ENCODE results near the gene AFMID.

Gene AFMID

DNA sequence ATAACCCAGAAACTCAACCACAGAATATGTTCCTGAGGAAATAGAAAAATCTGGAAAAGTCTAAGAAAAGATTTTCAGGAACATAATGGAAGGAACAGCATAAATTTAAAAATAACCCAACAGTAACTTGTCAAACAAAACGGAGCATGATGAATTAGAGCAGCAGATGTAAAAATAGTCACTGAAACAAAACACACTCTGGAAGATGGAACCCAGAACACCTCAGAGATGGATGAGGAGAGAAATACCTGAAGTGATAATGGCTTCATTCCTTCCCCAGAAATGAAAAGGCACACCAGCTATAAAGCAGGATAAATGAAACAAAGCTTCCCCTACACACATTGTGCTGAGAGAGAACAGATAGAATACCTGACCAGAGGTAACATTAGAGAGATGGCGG, 6.7 kb upstream of the AFMID start:
- no peak for DNase-seq

DNA sequence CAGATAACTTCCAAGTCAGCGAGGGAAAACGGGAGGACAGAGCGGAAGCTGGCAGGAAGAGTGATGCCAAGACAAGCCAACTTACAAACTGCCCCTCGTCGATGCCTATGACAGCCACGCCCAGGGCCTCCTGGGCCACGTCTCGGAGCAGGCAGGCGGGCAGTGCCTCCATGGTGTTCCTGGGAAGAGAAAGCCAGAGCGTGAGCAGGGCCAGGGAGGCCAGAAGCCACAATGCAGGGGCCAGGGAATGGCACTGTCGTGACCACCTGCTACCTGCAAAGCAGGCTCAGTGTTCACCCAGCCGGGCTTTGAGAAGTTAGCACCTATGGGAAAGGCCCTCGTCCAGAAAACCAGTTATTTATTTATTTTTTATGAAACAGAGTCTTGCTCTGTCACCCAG, 4.7 kb upstream of the AFMID start:
- no peak for DNase-seq

DNA sequence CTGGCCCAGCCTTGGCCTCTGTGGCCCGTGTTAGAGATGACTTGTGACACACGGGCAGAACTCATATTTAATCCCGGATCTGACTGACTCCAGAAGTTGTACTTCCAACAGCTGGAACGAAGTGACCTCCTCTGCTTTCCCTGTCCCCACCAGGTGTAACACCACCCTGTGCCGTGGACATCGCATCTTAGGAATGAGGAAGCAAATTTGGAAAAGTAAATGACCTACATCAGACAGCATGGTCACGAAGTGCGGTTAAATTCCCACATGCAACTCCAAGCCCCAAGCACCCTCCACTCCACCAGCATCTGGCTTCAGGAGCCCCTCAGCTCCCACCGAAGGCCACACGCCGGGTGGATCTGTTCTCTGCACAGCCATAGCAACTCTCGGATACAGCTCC, 3.2 kb upstream of the AFMID start:
- DNase-seq: no peak

DNA sequence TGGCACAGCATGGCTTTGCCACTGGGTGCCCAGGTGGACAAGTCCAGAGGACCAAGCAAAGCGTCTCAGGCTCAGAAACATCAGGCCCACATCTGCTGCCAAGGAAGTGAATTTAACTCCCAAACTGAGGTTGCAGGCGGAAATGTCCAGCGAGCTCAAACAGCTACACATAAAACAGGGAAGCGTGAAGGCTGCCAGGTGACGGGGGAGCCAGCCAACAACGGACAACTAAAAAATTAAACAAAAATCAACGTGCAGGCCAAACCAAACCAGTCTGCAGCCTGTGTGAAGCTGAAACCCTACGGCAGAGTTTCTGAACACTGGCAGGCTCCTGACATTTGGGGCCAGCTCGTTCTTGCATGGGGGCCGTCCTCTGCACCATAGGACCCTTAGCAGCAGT, 2.8 kb upstream of the AFMID start:
- no peak for DNase-seq

DNA sequence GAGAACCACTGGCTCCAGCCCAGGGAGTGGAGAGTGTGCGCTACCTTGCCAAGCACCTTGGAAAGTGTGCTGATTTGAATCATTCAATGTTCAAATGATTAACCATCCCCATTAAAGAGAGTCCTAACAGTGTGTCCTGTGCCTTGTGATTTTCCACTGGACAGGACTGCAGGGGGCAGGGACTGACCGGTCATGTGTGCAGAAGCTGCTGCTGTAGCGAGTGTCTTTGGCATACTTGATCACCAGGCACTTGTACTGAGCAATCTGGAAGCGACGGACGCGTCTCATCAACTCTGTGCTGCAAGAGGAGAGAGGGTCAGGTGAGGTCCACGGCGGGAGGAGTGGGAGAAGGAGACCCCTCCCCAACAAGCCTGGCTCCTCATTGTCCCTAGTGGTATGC, 2.3 kb upstream of the AFMID start:
- no peak for DNase-seq

DNA sequence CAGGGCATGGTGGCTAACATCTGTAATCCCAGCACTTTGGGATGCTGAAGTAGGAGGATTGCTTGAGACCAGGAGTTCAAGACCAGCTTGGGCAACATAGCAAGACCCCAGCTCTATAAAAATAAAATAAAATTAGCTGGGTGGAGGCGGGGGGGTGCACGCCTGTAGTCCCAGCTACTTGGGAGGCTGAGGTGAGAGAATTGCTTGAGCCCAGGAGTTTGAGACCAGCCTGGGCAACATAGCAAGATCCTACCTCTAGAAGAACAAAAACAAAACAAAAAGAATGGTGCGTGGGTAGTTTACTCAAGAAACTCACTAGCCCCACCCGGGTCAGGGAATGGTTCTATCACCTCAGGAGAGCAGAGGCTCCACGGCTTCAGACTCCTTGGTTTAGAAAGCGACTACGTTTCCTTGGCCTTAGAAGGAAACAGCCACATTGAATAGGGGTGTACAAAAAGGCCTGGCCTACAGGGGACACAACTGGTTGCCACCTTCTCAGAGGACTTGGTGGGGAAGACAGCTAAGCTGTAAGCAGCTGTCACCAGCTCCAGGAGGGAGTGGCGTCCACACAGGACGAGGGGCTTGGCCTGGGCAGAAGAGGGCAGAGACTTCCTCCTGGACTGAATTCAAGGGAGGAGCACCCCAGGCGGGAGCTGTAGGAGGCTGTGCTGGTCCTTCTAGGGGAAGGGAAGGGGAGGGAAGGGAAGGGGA, 1.0 kb upstream of the AFMID start:
- no peak for DNase-seq

DNA sequence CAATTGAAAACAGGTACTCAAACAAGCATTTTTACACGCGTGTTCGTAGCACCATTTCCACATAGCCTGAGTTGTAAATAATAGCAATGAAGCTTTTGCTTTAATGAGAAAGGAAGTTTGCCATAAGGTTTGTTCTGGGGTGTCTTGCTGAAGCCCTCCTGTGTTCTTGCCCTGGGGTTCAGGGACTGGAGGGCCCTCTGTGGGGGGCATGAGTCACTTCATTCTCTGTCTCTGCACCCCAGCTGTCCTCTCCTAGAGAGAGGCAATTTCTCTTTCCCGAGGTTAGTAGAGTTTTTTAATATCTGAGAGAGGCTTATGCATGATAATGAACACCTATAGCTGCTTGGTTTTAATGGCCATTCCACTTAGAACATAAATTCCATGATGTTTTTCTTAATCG, 9.6 kb downstream of the AFMID start:
- DNase-seq: no peak

DNA sequence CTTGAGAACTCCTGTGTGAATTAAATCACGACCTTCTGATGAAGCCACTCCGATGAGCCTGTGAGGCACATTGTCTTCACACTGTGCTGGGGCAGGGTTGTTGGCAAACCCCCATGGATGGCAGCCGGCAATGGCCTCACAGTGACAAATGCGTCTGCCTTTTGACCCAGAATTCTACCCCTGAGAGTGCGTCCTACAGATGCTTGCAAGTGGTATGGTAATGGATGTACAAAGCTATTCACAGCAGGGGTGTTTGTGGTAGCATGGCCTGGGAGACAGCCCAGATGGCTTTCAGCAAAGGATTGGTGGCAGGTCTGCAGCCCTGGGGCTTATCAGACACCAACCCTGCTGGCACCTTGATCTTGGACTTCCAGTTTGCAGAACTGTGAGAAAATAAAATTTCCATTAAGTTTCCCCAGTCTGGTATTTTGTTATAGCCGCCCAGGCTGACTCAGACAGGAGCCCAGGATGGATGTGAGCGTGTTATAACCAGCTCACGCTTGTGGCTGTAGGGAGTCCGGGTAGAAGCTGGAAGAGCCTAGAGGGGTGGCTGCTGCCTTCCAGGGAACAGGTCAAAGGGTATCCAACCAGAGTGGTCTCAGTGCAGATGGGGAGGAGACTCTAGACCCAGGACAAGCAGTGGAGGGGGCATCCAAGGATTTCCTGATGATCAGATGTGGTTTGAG, 10.1 kb downstream of the AFMID start:
- DNase-seq: no peak

DNA sequence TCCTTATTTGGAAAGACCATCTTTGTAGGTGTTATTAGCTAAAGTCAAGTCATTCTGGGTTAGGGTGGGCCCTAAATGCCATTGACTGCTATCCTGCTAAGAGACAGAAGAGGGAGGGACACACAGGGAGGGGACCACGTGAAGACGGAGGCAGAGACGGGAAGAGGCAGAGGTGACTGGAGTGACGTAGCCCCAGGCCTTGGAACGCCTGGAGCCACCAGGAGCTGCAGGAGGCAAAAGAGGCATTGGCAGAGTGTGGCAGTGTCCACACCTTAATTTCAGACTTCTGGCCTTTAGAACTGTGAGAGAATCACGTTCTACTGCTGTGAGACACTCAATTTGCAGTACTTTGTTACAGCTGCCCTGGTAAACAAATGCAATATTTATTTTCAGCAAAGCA, 13.3 kb downstream of the AFMID start:
- no peak for DNase-seq

DNA sequence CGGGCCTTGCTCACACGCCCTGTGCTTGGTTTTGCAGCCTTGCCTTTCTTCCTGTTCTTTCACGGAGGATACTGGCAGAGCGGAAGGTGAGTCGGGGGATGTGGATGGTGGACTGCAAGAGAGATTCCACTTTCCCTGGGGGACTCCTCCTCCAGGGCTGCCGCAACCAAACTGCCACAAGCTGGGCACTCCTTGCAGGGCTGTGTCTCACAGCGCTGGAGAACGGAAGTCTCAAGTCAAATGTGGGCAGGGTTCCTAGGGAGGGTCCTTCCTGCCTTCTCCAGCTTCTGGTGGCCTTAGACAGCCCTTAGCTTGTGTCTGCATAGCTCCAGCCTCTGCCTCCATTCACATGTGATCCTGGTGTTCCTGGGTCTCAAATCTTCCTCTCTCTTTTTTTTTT, 15.5 kb downstream of the AFMID start:
- DNase-seq: no peak

DNA sequence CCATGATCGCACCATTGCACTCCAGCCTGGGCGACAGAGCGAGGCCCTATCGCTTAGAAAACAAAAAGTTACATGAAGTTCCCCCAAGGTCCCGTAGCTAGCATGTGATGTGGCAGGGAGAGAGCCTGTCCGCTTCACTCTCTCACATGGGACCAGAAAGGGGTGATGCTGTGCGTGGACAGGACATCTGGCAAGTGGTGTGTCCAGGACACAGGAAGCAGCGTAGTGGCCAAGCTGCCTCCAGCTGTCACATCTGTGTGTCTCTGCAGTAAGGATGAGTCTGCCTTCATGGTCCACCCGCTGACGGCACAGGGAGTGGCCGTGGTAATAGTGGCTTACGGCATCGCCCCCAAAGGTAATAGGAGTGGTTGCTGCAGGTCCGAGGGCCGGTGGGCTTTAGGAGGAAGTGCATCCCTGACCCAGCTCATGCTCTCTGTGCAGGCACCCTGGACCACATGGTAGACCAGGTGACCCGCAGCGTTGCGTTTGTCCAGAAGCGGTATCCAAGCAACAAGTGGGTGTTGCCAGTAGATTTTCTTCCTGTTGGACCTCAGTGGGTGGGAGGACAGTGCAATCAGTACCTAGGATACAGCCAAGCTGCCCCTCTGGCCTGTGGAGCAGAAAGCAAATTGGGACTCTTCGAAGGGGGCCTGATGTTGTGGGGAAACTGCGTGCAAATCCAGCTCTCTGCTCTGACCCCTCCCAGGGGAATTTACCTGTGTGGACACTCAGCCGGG, 17.4 kb downstream of the AFMID start:
- no peak for DNase-seq

DNA sequence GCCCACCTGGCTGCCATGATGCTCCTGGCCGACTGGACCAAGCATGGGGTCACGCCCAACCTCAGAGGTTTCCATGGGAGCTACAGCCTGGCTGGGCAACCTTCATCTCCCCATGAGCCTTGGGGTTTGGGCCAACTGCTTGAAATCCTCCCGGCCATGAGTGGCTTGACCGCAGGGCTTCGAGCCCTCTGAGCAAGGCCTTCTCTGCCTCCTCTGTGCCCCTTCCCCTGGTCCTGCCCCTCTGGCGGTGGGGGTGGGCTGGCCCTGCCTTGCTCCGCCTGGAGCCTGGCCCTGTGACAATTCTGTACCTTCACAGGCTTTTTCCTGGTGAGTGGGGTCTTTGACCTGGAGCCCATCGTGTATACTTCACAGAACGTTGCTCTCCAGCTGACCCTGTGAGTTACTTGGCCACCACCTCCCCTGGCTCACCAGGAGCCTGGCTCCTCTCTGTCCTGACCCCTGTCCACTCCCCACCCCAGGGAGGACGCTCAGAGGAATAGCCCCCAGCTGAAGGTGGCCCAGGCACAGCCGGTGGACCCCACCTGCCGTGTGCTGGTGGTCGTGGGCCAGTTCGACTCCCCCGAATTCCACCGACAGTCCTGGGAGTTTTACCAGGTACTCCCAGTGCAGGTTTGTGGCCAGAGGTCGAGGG, 18.1 kb downstream of the AFMID start:
- DNase-seq: no peak

DNA sequence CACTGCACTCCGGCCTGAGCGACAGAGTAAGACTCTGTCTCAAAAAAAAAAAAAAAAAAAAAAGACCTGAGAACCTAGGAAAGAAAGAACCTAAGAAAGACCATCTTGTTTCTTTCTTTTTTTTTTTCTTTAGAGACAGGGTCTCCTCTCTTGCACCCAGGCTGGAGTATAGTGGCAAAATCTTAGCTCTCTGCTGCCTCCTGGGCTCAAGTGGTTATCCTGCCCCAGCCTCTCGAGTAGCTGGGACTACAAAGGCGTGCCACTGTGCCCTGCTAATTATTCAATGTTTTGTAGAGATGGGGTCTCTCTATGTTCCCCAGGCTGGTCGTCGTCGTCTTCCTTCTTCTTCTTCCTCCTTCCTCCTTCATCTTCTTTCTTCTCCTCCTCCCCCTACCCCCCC, 19.1 kb downstream of the AFMID start:
- DNase-seq: no peak

DNA sequence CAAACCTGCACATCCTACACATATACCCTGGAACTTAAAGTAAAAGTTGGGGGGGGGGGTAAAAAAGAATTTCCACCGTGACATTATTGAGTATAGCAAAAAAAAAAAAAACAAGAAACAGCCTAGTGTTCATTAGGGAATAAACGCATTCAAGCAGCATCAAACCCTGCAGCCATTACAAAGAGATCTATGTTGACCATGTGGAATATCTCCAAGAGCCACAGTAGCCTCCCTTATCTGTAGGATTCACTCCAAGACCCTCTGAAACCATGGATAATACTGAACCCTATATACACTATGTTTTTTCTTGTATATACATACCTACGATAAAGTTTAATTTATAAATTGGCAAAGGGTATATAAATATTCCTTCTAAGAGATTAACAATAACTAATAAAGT, 21.3 kb downstream of the AFMID start:
- DNase-seq: no peak

DNA sequence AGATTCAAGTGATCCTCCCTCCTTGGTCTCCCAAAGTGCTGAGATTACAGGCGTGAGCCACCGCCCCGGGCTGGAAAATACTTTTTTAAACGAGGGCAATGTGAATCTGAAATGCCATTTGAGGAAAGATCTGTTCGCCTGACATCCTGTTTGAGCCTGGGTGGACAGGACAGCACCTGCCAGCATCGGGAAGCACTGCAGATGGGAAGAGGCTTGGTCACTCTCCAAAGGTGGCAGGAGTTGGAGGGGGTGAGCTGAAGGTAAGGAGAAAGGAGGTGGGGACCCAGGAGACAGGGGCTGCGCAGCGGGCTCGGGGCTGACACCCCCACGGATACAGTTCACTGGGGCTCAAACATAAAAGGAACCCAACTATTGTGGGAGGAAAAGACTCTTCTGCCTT, 22.9 kb downstream of the AFMID start:
- no peak for DNase-seq

DNA sequence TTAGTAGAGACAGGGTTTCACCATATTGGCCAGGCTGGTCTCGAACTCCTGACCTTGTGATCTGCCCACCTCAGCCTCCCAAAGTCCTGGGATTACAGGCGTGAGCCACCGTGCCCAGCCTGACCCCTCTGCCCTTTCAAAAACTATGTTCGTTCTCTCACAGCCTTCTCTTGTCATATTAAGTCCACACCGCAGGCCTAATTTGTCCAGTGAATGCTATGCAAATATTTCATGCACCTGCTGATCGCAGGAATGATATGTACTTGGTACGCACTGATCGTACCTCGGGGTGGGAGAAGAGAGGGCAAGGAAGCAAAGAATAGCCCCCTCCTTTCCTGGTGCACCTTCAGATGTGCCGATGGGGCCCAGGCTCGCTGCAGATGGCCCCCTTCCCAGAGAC, 23.9 kb downstream of the AFMID start:
- no peak for DNase-seq

DNA sequence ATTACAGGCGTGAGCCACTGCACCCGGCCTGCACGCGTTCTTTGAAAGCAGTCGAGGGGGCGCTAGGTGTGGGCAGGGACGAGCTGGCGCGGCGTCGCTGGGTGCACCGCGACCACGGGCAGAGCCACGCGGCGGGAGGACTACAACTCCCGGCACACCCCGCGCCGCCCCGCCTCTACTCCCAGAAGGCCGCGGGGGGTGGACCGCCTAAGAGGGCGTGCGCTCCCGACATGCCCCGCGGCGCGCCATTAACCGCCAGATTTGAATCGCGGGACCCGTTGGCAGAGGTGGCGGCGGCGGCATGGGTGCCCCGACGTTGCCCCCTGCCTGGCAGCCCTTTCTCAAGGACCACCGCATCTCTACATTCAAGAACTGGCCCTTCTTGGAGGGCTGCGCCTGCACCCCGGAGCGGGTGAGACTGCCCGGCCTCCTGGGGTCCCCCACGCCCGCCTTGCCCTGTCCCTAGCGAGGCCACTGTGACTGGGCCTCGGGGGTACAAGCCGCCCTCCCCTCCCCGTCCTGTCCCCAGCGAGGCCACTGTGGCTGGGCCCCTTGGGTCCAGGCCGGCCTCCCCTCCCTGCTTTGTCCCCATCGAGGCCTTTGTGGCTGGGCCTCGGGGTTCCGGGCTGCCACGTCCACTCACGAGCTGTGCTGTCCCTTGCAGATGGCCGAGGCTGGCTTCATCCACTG, 27.0 kb downstream of the AFMID start, which contains the start of gene BIRC5:
Gene BIRC5, plus strand, starts transcription at position 238 of the 690 bp plus-strand sequence. Its CDS starts 64 bp downstream, at position 302.
- peak; percentile 86 for DNase-seq

DNA sequence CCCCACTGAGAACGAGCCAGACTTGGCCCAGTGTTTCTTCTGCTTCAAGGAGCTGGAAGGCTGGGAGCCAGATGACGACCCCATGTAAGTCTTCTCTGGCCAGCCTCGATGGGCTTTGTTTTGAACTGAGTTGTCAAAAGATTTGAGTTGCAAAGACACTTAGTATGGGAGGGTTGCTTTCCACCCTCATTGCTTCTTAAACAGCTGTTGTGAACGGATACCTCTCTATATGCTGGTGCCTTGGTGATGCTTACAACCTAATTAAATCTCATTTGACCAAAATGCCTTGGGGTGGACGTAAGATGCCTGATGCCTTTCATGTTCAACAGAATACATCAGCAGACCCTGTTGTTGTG, 27.5 kb downstream of the AFMID start:
- no peak for DNase-seq

DNA sequence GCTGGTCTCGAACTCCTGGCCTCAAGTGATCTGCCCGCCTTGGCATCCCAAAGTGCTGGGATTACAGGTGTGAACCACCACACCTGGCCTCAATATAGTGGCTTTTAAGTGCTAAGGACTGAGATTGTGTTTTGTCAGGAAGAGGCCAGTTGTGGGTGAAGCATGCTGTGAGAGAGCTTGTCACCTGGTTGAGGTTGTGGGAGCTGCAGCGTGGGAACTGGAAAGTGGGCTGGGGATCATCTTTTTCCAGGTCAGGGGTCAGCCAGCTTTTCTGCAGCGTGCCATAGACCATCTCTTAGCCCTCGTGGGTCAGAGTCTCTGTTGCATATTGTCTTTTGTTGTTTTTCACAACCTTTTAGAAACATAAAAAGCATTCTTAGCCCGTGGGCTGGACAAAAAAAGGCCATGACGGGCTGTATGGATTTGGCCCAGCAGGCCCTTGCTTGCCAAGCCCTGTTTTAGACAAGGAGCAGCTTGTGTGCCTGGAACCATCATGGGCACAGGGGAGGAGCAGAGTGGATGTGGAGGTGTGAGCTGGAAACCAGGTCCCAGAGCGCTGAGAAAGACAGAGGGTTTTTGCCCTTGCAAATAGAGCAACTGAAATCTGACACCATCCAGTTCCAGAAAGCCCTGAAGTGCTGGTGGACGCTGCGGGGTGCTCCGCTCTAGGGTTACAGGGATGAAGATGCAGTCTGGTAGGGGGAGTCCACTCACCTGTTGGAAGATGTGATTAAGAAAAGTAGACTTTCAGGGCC, 32.4 kb downstream of the AFMID start:
- DNase-seq: no peak

DNA sequence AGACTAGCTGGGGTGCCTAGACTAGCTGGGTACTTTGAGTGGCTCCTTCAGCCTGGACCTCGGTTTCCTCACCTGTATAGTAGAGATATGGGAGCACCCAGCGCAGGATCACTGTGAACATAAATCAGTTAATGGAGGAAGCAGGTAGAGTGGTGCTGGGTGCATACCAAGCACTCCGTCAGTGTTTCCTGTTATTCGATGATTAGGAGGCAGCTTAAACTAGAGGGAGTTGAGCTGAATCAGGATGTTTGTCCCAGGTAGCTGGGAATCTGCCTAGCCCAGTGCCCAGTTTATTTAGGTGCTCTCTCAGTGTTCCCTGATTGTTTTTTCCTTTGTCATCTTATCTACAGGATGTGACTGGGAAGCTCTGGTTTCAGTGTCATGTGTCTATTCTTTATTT, 35.9 kb downstream of the AFMID start:
- DNase-seq: no peak

DNA sequence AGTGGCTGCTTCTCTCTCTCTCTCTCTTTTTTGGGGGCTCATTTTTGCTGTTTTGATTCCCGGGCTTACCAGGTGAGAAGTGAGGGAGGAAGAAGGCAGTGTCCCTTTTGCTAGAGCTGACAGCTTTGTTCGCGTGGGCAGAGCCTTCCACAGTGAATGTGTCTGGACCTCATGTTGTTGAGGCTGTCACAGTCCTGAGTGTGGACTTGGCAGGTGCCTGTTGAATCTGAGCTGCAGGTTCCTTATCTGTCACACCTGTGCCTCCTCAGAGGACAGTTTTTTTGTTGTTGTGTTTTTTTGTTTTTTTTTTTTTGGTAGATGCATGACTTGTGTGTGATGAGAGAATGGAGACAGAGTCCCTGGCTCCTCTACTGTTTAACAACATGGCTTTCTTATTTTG, 36.6 kb downstream of the AFMID start:
- DNase-seq: no peak
